Occipital lobe (tissue), 2 donors: ENCODE results near the gene AGRN. TPM values are rescaled to one million over a fixed set of nuclear protein-coding genes. Genes with fewer than 3 reads are reported as not detected.
"Not testable (repeated sequence)": the region's sequence is repeated elsewhere in the genome, so short reads cannot be mapped to it uniquely, and the experiment has no call there.

Source experiments
- DNase-seq: peaks from one replicate; lab custom pipeline; 2025; lab: John Stamatoyannopoulos, UW
- total RNA-seq: library from RNA; depleted of rRNA; stranded (reverse); fragments of >200 nt; gene quantifications from one replicate; pipeline ENCODE4 v1.2.3, GENCODE V29; 2014

Gene AGRN
- total RNA-seq, 1 donor from 2014 or later = 71.9 TPM

DNA sequence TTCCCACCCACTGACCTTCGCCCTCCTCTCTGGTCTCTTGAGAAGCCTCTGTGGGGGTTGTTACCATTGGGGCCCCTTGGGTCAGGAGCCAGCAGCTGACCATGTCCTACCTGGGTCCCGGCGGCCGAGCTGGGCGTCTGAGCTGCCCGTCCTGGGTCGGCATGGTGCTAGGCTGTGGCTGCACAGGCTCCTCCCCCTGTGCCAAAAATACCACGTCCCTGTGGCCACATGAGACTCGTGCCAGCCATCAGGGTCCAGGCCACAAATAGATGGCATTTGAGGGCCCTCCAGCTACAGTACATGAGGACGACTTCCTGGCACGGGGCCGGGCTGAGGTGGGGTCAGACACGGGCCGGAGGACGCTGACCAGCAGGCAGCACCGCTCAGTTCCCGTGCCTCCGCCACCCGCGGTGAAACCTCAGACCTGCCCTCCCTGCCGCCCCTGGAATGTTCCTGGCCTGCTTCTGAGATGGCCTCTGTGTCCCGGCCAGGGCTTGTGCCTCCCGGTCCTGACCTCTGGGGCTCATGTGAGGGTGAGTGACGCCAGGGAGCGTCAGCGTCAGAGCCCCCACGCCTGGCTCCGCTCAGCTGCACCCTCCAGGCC, 37.9 kb upstream of the AGRN start, which contains the start of gene PERM1:
Gene PERM1, minus strand, starts transcription at position 139 of the 604 bp plus-strand sequence. CDS start 1,064 bp downstream, outside the sequence.
- DNase-seq = no peak

DNA sequence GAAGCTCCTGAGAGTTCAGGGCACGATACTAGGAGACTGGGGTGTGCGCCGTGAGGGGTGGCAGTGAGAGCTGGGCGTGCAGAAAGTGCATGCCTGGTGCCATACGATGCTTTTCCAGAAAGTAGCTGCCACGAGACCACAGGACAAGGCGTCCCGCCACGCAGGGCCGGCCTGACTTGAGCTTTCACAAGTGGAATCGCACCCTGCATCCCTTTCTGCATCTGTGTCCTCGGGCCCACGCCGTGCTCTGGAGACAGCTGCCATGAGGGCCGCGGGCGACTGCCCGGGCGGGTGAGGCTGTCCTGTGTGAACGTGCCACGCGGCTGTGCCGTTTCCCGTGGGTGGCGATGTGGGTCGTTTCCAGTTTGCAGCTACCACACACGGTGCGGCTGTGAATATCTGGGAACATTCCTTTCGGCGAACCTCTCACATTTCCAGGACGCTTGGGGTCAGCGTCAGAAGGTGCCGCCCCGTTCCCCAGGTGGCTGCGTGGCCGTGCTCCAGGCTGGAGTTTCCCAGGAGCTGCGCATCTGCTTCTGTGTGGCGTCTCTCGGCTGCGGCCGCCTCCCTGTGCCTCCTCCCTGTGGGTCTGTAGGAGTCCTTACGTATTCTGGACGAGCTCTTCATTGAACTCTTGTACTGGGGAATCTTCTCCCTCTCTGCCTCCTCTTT, 37.0 kb upstream of the AGRN start:
- DNase-seq = no peak

DNA sequence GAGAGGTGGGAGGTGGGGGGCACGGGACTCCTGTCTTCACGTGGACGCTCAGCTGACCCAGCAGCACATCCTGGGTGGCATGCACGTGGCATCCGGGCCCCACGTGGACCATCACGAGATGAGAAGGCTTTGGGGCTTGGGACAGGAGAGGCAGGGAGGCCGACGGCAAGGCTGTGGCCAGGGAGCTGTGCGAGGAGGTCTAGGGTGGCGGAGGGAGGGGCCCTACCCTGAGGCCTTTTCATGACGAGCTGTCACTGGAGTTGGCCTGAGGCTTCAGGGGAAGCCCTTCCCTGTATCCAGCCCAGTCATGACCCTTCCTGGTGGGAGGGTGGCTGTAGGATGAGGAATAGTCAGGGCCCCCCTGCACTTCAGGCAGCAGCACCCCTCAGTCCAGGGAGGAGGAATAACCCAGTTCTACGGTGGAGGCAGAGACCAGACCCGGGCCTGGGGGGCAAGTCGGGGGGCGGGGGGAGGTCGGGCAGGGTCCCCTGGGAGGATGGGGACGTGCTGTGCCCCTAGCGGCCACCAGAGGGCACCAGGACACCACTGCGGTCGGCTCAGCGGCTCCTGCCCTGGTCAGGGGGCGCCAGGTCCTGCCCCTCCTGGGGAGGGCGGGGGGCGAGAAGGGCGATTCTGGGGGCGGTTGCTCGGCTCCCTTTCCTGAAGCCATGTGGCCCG, 36.0 kb upstream of the AGRN start:
- DNase-seq = no peak

DNA sequence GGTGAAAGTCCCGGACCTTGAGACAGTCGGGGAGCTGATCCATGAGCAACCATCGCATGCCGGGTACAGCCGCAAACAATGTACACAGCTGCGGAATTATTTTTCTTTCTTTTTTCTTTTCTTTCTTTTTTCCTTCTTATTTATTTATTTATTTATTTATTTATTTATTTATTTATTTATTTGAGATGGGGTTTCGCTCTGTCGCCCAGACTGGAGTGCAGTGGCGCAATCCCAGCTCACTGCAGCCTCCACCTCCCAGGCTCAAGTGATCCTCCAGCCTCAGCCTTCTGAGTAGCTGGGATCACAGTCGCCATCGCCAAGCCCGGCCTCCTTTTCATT, 35.5 kb upstream of the AGRN start:
- no peak for DNase-seq

DNA sequence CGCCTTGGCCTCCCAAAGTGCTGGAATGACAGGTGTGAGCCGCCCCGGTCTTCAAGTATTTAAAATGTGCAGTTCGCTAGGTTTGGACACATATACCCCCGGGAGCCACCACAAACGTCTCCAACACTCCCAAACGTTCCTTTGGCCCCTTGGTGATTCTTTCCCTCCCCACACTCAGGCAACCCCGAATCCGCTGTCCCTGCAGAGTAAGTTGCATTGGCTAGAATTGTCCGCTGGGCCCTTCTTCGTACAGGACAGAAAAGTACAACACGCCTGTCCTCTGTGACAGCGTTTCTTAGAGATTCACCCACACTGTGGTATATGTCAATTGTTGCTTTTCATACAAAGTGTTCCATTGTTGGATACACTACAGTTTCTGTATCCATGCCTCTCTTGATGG, 34.8 kb upstream of the AGRN start:
- no peak for DNase-seq

DNA sequence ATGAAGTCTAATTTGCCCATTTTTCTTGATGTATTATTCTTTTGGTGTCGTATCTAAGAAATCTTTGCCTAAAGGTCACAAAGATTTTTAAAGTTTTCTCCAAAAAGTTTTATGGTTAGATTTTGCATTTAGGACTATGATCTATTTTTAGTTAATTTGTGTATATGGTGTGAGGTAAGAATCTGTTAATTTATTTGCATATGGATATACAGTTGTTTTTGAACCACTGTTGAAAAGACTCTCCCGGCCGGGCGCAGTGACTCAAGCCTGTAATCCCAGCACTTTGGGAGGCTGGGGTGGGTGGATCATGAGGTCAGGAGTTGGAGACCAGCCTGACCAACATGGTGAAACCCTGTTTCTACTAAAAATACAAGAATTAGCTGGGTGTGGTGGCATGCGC, 31.9 kb upstream of the AGRN start:
- not testable (repeated sequence) for DNase-seq

DNA sequence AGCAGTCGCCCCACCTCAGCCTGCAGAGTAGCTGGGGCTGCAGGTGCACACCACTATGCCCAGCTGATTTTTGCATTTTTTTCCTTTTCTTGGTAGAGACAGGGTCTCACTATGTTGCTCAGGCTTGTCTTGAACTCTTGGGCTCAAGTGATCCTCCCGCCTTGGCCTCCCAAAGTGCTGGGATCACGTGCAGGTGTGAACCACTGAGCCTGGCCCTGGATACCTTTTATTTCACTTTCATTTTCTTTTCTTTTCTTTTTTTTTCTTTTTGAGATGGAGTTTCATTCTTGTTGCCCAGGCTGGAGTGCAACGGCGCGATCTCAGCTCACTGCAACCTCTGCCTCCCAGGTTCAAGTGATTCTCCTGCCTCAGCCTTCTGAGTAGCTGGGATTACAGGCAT, 28.6 kb upstream of the AGRN start:
- DNase-seq = not testable (repeated sequence)

DNA sequence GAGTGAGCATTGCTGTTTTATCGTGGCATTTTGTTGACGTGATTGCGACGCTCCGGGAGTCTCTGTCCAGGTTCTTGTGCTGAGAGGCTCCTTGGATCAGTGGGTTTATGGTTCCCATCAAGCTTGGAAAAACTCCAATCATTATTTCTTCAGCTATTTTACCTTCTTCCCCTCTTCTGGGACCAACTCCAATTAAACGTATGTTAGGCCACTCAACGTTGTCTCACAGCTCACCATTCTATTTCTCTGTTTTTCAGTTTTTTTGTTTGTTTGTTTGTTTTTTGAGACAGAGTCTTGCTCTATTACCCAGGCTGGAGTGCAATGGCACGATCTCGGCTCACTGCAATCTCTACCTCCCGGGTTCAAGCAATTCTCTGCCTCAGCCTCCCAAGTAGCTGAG, 28.0 kb upstream of the AGRN start:
- DNase-seq = no peak

DNA sequence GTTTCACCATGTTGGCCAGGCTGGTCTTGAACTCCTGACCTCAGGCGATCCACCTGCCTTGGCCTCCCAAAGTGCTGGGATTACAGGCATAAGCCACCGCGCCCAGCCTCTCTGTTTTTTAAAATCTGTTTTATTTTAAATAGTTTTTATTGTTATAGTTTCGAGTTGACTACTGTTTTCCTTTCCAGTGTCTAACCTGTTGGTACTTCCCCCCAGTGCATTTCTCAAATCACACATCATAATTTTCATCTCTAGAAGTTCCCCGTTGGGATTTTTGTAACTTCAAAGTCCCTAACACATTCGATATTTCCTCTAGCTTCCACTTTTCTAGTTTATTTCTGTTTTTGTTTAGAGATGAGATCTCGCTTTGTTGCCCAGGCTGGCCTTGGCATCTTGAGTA, 27.6 kb upstream of the AGRN start:
- no peak for DNase-seq

DNA sequence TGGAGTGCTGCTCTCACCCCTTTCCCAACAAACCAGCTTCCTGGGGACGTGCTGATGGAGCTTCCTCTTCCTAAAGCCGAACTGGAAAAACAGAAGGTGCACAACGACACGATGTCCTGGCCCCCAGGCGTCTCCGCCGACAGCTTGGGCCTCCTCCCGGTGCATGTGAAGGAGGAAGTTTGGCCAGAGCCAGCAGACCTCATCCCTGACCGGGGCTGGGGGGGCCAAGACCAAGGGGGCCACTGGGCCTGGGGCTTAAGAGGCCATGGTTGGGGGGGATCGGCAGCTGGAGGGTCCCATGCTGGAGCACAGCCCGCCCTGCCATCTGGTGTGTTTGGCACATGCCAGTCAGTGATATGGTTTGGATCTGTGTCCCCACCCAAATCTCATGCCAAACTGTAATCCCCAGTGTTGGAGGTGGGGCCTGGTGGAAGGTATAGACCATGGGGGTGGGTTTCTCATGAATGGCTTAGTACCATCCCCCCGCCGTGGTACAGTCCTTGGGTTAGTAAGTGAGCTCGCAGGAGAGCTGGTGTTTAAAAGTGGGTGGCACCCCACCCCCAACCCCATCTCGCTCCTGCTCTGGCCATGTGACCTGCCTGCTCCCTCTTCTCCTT, 26.4 kb upstream of the AGRN start:
- DNase-seq = no peak

DNA sequence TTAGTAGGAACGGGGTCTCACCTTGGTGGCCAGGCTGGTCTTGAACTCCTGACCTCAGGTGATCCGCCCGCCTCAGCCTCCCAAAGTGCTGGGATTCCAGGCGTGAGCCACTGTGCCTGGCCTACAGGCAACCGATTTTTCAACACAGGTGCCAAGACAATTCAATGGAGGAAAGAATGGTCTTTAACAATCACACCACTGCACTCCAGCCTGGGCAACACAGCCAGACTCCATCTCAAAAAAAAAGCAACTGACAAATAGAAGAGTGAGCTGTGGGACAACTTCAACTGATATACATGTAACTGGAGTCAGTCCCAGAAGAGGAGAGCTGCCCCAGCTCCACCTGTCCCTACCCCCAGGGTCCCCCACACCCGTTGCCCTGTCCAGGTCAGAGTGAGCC, 25.4 kb upstream of the AGRN start:
- not testable (repeated sequence) for DNase-seq

DNA sequence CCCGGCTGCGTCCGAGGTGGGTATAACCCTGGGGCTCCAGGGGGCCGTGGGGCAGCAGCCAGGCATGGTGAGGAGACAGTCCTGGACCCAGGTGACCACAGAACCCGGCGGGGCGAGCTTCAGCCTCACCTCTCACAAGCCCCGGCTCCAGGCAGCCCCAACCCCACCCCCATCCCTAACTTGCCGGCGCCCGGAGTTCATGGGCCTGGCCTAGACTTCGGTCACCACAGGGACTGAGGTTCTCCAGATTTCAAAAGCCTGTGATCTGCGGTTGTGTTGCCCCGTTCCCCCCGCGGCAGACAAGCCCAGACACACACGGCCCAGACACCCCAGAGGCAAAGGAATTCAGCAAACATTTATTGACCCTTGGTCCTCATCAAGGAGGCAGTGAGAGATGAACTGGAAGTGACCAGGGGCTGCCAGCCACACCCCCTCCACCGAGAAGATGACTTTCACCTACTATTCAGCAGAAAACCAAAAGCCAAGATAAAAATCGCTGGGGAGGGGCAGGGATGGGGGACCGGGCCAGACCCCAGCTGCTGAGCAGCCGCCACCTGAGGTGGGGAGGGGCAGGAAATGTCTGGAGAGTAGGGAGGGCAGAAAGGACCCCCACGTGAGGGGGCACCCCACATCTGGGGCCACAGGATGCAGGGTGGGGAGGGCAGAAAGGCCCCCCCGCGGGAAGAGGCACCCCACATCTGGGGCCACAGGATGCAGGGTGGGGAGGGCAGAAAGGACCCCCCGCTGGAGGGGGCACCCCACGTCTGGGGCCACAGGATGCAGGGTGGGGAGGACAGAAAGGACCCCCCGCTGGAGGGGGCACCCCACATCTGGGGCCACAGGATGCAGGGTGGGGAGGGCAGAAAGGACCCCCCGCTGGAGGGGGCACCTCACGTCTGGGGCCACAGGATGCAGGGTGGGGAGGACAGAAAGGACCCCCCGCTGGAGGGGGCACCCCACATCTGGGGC, 24.0 kb upstream of the AGRN start:
- DNase-seq = no peak

DNA sequence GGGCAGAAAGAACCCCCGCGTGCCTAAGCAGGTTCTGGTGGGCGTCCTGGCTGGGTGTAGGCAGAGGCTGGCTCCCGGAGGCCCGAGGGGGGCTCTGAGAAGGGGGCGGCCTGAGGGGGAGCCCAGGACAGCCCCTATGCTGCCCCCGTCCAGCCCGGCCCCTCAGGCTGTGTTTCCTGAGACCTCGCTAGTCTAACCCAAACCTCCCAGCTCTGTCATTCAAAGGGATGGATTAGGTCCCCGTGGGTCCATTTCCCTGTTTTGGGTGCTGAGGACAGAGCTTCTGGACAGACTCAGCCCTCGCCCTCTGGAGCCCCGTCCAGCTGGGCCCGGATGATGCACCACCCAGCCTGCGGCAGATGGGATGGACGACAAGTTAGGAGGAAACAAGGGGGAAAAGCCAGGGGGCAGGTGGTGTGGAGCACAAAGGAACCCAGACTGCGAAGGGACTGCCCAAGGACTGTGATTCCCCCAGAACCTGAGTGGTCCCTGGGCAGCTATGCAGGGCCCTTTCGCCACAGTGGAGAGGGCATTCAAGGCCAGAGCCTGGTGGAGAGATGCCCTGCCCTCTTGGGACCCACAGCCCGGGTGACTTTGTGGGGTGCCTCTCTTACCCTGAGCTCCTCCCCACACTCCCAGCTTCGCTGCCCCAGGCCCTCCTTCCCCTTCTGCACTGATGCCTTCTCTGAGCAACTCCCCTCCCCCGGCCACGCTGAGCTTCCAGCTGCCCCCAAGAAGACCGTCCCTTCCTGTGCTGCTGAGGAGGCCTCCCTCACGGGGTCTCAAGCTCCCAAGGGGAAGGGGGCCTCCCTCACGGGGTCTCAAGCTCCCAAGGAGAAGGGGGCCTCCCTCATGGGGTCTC, 22.8 kb upstream of the AGRN start:
- no peak for DNase-seq

DNA sequence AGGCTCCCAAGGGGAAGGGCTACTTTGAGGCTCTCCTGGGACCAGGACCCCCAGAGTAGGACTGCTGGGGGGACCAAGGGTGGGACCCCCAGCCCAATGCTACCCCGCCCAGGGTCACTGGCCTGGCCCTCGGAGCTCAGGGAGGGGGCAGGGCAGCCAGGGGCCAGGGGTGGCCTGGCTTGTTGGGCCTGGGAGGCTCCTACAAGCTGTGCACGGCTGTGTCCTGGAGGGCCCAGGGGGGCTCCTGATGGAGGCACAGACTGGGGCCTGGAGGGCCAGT, 22.3 kb upstream of the AGRN start:
- DNase-seq = no peak

DNA sequence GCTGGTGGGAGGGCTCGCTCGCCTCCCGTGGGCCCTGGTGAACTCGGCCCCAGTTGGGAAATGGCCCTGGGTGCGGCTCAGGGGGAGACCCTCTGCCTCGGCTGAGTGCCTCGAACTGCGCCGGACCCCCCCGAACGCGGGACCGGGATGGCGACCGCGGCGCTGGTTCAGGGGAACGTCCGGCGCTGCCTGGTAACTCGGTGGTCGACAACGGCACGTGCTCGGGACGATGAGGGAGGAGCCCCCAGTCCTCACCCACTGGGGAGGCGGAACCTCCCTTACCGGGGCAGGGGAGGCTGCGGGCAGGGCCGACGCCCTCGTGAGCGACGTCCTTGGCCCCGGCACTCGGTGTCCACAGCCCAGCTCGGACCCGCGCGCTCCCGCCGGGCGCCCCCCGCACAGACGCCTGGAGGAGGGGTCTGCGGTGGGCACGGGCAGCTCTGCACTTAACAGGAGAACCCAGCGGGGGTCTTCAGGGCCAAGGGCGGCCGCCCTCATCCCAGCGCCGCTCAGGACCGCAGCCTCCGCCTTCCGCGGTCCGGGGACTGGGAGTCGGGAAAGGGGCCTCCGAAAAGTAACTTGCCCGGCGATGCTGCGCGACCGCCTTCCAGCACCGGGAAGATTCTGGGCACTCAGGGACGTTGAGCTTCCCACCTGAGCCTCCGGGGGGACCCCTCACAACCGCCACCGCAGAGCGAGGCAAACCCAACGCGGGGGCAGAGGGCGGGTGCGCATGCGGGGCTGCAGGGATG, 21.8 kb upstream of the AGRN start:
- no peak for DNase-seq

DNA sequence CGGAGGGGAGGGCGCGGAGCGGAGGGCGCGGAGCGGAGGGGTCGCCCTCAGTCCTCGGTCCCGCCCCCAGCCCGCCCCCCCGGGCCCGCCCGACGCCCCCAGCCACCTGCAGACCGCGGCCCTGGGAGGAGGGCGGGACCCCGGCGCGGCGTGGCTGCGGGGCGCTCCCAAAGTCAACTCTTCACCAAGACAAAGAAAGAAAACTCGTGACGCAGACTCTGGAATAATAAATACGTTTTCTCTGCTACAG, 21.2 kb upstream of the AGRN start:
- DNase-seq = no peak

DNA sequence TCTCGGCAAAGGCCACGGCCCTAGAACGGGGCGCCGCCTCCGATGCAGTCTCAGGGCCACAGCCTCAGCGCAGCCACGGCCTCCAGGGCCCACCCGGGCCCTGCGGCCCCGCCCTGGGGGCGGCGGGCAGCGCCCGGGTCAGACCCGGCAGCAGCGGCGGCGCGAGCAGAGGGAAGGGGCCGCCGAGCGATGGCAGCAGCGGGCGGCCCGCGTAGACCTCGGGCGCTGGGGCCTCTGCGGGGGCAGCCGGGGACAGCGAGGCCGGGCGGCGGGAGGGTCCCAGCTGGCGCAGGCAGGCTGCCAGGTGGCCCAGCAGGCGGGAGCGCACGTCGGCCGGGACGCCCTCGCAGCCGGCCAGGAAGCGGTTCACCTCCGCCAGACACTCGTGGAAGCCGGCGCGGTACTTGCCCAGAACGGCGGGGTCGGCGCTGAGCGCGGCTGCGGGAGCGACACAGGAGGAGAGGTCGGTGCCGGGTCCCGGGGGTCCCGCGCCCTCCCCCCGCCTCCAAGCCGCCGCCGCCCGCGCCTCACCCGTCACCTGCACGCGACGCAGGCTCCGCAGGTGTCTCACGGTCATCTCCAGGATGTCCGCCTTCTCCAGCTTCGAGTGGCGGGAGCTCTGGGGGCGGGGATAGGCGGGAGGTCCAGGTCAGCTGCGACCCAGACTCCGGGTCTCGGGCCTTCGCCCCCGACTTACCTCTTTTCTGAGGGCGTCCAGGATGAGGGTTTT, 20.8 kb upstream of the AGRN start:
- DNase-seq = no peak

DNA sequence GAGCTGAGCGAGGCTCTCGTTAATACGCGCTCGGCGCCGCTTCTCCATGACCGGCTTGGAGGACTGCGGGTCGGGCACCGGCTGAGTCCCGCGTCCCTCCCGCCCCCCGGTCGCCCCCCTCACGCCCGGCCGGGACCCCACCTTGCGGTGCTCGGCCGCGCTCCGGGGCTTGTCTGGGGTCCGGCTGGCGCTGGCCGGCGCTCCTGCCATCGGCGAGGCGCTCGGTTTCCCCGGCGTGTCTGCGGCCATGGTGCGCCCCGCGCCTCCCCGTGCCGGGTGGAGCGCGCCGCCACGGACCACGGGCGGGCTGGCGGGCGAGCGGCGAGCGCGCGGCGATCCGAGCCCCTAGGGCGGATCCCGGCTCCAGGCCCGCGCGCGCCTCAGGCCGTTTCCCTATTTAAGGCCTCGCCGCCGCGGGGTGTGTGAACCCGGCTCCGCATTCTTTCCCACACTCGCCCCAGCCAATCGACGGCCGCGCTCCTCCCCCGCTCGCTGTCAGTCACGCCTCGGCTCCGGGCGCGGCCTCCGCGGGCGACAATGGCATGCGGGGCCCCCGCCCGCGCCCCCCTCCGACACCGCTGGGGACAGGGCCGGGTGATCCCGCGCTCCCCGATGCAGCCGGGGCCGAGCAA, 20.1 kb upstream of the AGRN start, which contains the start of gene HES4:
Gene HES4, minus strand, starts transcription at position 373 of the 632 bp plus-strand sequence. Its CDS starts 124 bp downstream, at position 249.
- peak; percentile 58 for DNase-seq
